GM19193 (cell line): Measurements from ENCODE around the gene DLGAP1.

Source experiments
- POLR2A ChIP-seq: IDR thresholded peaks from 4 replicates; pipeline ENCODE4 v1.6.1; 2011; ENCODE audit not compliant: insufficient read depth, insufficient read length; ENCODE audit errors: extremely low read depth

The DLGAP1 gene

DNA sequence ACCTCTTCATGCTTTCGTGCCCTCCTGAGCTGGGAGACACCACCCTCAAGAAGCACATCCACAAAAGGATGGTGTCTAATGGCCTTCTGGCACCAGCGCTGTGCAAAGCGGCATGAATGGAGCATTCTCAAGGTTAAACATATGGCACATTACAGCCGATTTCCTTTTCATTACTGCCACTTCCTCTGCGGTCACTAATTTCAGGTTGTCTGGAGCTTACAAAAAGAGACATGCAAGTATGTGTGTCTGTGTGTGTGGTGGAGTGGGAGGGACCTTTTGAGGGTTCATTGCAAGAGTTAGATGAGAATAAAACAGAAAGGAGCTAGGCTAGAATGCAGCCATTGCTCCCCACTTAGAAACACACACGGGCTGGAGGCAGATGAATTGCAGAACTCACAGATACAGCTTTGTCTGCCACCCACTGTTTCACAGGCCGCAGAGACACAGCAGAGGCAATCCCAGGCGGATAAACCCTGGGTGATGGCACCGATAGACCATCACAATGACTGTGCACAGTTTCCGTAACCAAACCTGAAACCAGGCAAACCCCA lies 929.2 kb downstream of the DLGAP1 start:
- no peak for TF ChIP-seq POLR2A

DNA sequence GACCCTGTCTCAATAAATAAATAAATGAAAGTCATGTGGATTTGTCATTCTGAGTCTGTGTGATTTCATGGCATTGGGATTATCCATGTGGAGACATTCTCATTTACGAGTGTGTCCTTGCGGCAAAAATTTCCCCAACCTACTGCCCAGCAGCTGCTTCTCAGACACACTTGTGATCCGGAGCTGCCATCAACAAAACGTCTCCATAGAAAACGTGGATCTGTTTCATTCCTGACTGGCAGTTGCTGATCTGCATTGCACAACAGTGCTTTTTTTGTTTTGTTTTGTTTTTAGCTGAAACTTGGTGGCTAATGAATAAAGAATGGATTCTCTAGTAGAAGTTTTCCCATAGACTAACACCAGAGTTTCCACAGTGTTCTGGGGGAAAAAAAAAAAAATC lies 930.4 kb downstream of the DLGAP1 start:
- no peak for TF ChIP-seq POLR2A

DNA sequence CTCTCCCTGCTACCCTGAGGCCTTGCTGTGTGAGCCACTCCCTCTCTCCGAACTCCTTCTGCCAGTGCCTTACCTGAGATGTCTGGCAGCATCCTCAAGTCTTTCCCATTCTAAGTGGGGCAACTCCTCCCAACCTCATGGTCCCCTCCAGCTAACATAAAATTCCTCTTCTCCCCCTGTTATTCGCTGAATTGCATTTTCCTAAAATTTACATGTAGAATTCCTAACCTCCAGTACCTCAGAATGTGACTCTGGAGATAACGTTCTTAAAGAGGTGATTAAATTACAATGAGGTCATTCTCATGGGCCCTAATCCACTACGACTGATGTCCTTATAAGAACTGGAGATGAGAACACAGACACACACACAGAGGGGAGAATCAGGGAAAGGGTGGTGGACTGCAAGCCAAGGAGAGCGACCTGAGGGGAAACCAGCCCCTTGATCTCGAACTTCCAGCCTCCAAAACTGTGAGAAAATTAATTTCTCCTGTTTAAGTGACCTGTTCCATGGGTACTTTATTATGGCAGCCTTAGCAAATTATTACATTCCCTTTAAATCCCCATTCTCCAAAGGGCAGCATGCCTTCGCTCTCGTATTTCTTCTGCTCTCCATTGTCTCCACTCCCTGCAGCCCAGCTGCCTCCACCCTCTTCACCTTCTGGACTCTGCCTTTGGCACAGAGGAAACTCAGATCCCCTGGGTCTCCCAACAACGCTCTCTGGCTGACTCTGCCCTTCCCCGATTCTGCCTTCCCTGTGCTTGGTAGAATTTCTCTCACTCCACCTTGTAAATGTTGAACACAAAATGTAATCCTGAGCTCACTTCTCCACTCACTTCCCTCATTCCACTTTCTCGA lies 934.6 kb downstream of the DLGAP1 start:
- TF ChIP-seq POLR2A: no peak

GRCh38 chr18:3514312-3515216 lies 940.5 kb downstream of the DLGAP1 start:
- no peak for TF ChIP-seq POLR2A

DNA sequence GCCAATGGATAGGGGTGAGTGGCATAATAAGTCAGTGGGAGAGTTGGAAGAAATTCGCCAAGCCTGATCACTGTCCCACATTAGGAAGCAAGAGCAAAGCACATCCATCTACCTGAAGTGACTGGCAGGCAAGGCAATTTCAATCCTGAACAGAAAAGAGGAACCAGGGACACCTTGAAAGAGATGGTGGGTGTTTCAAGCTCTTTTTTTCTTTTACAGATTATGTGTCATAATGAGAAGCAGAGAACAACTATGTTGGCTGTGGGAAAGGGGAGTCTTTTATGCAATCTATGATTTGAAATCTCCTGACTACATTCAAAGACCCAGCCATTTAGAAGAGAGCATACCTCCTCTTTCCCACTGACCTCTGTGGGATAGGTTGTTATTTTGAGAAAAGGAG lies 941.6 kb downstream of the DLGAP1 start:
- TF ChIP-seq POLR2A: no peak

GRCh38 chr18:3511980-3512379 lies 943.1 kb downstream of the DLGAP1 start:
- TF ChIP-seq POLR2A: no peak

- no peak for TF ChIP-seq POLR2A
These were observed 944.2 kb downstream of the DLGAP1 start for GRCh38 chr18:3510896-3511295.

- TF ChIP-seq POLR2A: no peak
These were observed 945.1 kb downstream of the DLGAP1 start for GRCh38 chr18:3510024-3510423.

GRCh38 chr18:3508576-3509549 lies 946.2 kb downstream of the DLGAP1 start:
- TF ChIP-seq POLR2A: no peak

DNA sequence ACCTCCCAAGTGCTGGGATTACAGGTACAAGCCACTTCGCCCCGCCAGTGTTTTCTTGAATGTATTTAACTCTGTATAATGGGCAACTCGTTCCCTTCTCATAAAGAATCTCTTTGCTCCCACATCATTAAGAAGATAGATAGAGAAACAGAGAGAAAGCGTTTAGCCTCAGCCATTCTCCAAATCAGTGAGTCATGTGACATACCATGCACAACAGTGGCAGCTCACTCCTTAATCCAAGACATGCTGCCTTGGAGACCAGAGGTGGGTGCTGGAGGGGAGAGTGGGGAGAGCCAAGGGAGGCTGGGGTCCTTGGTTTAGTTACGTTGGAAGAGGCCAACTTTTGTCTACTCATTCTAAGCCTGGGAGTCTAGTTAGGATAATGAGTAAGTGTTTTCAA lies 950.5 kb downstream of the DLGAP1 start:
- no peak for TF ChIP-seq POLR2A

DNA sequence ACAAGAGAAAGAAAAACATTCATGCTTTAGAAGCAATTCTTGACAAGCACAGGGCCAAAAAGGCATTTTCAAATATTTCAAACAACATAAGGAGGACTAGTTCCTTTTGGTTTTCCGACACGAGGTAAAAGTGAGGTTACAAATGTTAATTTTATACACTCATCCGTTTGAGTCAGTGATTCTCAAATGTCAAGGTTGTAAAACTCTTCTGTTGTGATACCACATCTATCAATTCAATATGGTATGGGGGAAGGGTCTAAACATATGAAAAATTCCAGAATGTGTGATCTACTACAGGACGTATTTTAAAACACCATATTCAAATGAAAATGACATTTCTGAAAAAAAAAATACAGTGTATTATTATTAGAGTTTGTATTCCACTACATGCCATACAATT lies 952.5 kb downstream of the DLGAP1 start:
- TF ChIP-seq POLR2A: no peak

DNA sequence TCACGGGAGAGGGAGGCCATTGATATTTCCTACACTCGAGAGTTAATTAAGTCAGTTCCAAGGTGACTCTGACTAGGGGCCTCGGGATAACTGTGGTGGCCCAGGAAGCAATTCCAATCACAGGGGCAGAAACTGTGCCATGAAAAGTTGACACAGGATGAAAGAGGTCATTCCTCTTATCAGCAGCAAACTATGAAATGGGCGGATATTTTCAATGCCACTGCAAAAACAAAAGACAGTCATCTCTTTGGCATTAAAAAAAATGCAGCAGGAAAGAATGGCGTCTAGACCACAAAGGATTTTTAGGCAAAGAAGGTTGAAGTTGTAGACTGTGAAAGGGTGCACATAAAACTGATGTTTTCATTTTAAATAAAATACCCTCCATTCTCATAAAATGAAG lies 955.1 kb downstream of the DLGAP1 start:
- TF ChIP-seq POLR2A: no peak

- TF ChIP-seq POLR2A: no peak
These were observed 955.6 kb downstream of the DLGAP1 start for GRCh38 chr18:3499501-3499900.
